Measurements from ENCODE around the gene GCNT4. TPM values are rescaled to one million over a fixed set of nuclear protein-coding genes. Genes with fewer than 3 reads are reported as not detected.

GCNT4 gene
- total and polyA plus RNA-seq, 2 experiments from 2014 or later: 2.5 to 5.4 TPM

DNA sequence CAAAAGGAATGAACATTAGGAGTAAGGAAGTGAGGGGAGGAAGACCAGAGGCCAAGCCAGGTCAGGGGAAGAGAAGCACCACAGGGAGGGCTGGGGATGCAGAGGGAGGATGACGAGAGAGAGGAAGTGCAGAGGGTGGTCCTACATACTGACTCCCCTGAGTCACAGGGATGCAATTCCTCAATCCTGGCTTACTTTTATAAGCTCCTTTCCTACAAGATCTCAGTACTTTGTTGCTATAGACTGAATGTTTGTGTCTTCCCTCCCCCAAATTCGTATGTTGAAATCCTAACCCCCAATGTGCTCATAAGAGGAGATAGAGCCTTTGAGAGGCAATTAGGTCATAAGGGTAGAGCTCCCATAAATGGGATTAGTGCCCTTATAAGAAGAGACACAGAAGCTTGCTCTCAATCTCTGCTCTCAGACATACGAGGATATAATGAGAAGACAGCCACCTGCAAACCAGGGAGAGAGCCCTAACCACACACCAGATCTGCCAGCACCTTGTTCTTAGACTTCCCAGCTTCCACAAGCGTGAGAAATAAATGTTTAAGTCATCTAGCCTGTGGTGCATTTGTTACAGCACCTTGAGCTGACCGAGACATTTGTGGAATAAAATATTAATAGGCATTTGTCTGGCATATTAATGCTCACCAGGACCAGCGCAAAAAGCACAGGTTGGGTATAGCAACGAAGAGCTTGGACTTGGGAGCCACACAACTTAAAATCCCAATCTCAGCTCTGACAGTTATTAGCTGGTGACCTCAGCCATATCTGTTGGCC, 33.4 kb downstream of the GCNT4 start (continued):
- TF ChIP-seq EZH2phosphoT487 (IDR thresholded peaks at IDR 0.05; ENCODE audit: unreplicated experiment): no peak
- TF ChIP-seq JUNB (IDR thresholded peaks at IDR 0.05; ENCODE audit: unreplicated experiment): no peak
- no peak for TF ChIP-seq POLR2AphosphoS5 (IDR thresholded peaks at IDR 0.05; ENCODE audit: low read depth)
- TF ChIP-seq EZH2 (IDR thresholded peaks at IDR 0.05; ENCODE audit: low read depth, unreplicated experiment): no peak
- TF ChIP-seq CREB1 (CRISPR knock-in tag; IDR thresholded peaks at IDR 0.05; ENCODE audit: low read depth): no peak
- no peak for TF ChIP-seq ZNF114 (CRISPR knock-in tag; IDR thresholded peaks at IDR 0.05)
- TF ChIP-seq NANOG (IDR thresholded peaks at IDR 0.05; ENCODE audit: borderline replicate concordance): no peak
- TF ChIP-seq, protein P1, sequence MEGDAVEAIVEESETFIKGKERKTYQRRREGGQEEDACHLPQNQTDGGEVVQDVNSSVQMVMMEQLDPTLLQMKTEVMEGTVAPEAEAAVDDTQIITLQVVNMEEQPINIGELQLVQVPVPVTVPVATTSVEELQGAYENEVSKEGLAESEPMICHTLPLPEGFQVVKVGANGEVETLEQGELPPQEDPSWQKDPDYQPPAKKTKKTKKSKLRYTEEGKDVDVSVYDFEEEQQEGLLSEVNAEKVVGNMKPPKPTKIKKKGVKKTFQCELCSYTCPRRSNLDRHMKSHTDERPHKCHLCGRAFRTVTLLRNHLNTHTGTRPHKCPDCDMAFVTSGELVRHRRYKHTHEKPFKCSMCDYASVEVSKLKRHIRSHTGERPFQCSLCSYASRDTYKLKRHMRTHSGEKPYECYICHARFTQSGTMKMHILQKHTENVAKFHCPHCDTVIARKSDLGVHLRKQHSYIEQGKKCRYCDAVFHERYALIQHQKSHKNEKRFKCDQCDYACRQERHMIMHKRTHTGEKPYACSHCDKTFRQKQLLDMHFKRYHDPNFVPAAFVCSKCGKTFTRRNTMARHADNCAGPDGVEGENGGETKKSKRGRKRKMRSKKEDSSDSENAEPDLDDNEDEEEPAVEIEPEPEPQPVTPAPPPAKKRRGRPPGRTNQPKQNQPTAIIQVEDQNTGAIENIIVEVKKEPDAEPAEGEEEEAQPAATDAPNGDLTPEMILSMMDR (conservative IDR thresholded peaks at IDR 0.05; ENCODE audit: low read depth in 2 of 2): no peak
- no peak for TF ChIP-seq STAT1 (IDR thresholded peaks at IDR 0.05; ENCODE audit: unreplicated experiment)

DNA sequence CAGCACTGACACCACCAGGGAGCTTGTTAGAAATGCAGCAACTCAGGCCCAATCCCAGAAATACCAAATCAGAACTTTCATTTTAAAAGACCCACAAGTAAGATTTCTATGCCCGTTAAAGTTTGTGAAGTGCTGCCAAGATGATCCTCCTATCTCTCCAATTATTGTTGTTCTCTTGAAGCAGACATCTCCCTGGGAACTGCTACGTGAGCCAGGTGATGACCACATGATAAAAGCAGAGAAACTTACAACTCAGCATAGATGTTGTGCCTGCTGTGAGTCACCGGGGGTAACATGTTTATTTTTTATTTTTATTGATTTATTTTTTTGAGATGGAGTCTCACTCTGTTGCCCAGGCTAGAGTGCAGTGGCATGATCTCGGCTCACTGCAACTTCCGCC, 34.4 kb downstream of the GCNT4 start:
- H3K4me2 ChIP-seq: no peak overlapping the region
- no peaks in the 10 kb centered on the region for H3K27me3 Mint-ChIP-seq (ENCODE audit: insufficient read depth, low read depth, poor library complexity)
- no peaks in the 10 kb centered on the region for H3K36me3 ChIP-seq (ENCODE audit: insufficient read depth)
- H3K9me2 ChIP-seq (ENCODE audit: insufficient read depth): no peaks in the 10 kb centered on the region
- no peaks in the 10 kb centered on the region for H4K20me1 ChIP-seq (replicated peaks; ENCODE audit: insufficient read depth)
- H3K27ac ChIP-seq (ENCODE audit: low read depth): no peak overlapping the region
- peak overlapping the region; percentile 86; the same call in 1 of the 2 replicates for H2AFZ ChIP-seq
- H3K9me3 Mint-ChIP-seq: no peaks in the 10 kb centered on the region
- no peak overlapping the region for H3K4me3 ChIP-seq
- TF ChIP-seq, protein P2, sequence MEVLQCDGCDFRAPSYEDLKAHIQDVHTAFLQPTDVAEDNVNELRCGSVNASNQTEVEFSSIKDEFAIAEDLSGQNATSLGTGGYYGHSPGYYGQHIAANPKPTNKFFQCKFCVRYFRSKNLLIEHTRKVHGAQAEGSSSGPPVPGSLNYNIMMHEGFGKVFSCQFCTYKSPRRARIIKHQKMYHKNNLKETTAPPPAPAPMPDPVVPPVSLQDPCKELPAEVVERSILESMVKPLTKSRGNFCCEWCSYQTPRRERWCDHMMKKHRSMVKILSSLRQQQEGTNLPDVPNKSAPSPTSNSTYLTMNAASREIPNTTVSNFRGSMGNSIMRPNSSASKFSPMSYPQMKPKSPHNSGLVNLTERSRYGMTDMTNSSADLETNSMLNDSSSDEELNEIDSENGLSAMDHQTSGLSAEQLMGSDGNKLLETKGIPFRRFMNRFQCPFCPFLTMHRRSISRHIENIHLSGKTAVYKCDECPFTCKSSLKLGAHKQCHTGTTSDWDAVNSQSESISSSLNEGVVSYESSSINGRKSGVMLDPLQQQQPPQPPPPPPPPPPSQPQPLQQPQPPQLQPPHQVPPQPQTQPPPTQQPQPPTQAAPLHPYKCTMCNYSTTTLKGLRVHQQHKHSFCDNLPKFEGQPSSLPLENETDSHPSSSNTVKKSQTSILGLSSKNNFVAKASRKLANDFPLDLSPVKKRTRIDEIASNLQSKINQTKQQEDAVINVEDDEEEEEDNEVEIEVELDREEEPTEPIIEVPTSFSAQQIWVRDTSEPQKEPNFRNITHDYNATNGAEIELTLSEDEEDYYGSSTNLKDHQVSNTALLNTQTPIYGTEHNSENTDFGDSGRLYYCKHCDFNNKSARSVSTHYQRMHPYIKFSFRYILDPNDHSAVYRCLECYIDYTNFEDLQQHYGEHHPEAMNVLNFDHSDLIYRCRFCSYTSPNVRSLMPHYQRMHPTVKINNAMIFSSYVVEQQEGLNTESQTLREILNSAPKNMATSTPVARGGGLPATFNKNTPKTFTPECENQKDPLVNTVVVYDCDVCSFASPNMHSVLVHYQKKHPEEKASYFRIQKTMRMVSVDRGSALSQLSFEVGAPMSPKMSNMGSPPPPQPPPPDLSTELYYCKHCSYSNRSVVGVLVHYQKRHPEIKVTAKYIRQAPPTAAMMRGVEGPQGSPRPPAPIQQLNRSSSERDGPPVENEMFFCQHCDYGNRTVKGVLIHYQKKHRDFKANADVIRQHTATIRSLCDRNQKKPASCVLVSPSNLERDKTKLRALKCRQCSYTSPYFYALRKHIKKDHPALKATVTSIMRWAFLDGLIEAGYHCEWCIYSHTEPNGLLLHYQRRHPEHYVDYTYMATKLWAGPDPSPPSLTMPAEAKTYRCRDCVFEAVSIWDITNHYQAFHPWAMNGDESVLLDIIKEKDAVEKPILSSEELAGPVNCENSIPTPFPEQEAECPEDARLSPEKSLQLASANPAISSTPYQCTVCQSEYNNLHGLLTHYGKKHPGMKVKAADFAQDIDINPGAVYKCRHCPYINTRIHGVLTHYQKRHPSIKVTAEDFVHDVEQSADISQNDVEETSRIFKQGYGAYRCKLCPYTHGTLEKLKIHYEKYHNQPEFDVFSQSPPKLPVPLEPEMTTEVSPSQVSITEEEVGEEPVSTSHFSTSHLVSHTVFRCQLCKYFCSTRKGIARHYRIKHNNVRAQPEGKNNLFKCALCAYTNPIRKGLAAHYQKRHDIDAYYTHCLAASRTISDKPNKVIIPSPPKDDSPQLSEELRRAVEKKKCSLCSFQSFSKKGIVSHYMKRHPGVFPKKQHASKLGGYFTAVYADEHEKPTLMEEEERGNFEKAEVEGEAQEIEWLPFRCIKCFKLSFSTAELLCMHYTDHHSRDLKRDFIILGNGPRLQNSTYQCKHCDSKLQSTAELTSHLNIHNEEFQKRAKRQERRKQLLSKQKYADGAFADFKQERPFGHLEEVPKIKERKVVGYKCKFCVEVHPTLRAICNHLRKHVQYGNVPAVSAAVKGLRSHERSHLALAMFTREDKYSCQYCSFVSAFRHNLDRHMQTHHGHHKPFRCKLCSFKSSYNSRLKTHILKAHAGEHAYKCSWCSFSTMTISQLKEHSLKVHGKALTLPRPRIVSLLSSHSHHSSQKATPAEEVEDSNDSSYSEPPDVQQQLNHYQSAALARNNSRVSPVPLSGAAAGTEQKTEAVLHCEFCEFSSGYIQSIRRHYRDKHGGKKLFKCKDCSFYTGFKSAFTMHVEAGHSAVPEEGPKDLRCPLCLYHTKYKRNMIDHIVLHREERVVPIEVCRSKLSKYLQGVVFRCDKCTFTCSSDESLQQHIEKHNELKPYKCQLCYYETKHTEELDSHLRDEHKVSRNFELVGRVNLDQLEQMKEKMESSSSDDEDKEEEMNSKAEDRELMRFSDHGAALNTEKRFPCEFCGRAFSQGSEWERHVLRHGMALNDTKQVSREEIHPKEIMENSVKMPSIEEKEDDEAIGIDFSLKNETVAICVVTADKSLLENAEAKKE (CRISPR knock-in tag; IDR thresholded peaks at IDR 0.05): no peak
- no peaks in the 10 kb centered on the region for H3K79me2 ChIP-seq (replicated peaks; ENCODE audit: insufficient read depth)
- no peak overlapping the region for H3K4me3 Mint-ChIP-seq
- H3K4me1 Mint-ChIP-seq: peaks cover 13% of the 10 kb centered on the region
- H3K4me1 ChIP-seq (ENCODE audit: insufficient read depth): no peaks in the 10 kb centered on the region; the same call in 1 of the 2 replicates
- no peak for DNase-seq (ENCODE audit: low spot score)
- no peaks in the 10 kb centered on the region for H3K36me3 Mint-ChIP-seq (ENCODE audit: low read depth)
- no peak overlapping the region for H3K27ac Mint-ChIP-seq
- no peaks in the 10 kb centered on the region for H3F3A ChIP-seq (replicated peaks; ENCODE audit: low read depth)
- no peak for ATAC-seq
- no peaks in the 10 kb centered on the region for H3K27me3 ChIP-seq (ENCODE audit: insufficient read depth)

Data from GM23338 (cell line).